ENCODE measurements around the gene REC114.
A peak's percentile ranks its signal among the peaks of the same experiment; 100 is the strongest.
"Not testable (repeated sequence)": the region's sequence is repeated elsewhere in the genome, so short reads cannot be mapped to it uniquely, and the experiment has no call there.

The REC114 gene

GRCh38 chr15:73442968-73443367, at the start of gene REC114:
Gene REC114, plus strand, starts transcription at chr15:73443164. Its CDS starts 22 bp downstream, at chr15:73443186.
- DNase-seq = no peak

GRCh38 chr15:73393336-73393735, 49.6 kb upstream of the REC114 start:
- no peak for DNase-seq

GRCh38 chr15:73394782-73395181, 48.2 kb upstream of the REC114 start:
- no peak for DNase-seq

GRCh38 chr15:73395671-73396070, 47.3 kb upstream of the REC114 start:
- no peak for DNase-seq

GRCh38 chr15:73397461-73397860, 45.5 kb upstream of the REC114 start:
- no peak for DNase-seq

- DNase-seq = no peak
Observed at GRCh38 chr15:73398861-73399260, 44.1 kb upstream of the REC114 start.

- DNase-seq = not testable (repeated sequence)
Observed at GRCh38 chr15:73400222-73400621, 42.7 kb upstream of the REC114 start.

- DNase-seq = no peak
Observed at GRCh38 chr15:73403171-73403570, 39.8 kb upstream of the REC114 start.

GRCh38 chr15:73414876-73415275, 28.1 kb upstream of the REC114 start:
- no peak for DNase-seq

- no peak for DNase-seq
Observed at GRCh38 chr15:73424506-73424905, 18.5 kb upstream of the REC114 start.

- DNase-seq = no peak
Observed at GRCh38 chr15:73425510-73425909, 17.5 kb upstream of the REC114 start.

- DNase-seq = no peak
Observed at GRCh38 chr15:73426323-73426994, 16.5 kb upstream of the REC114 start.

GRCh38 chr15:73431329-73431728, 11.6 kb upstream of the REC114 start:
- DNase-seq = not testable (repeated sequence)

- no peak for DNase-seq
Observed at GRCh38 chr15:73433873-73434272, 9.1 kb upstream of the REC114 start.

GRCh38 chr15:73436613-73437012, 6.4 kb upstream of the REC114 start:
- DNase-seq = no peak

GRCh38 chr15:73437543-73438109, 5.3 kb upstream of the REC114 start:
- DNase-seq = no peak

GRCh38 chr15:73438651-73439050, 4.3 kb upstream of the REC114 start:
- DNase-seq = no peak

- no peak for DNase-seq
Observed at GRCh38 chr15:73440571-73440970, 2.4 kb upstream of the REC114 start.

GRCh38 chr15:73442421-73442820, 543 bp upstream of the REC114 start:
- DNase-seq = no peak

- DNase-seq = not testable (repeated sequence)
Observed at GRCh38 chr15:73447471-73447870, 4.5 kb downstream of the REC114 start.

GRCh38 chr15:73448158-73448758, 5.3 kb downstream of the REC114 start:
- peak; percentile 32 for DNase-seq

- DNase-seq = not testable (repeated sequence)
Observed at GRCh38 chr15:73449980-73450379, 7.0 kb downstream of the REC114 start.

- DNase-seq = no peak
Observed at GRCh38 chr15:73454096-73454495, 11.1 kb downstream of the REC114 start.

GRCh38 chr15:73455876-73456275, 12.9 kb downstream of the REC114 start:
- DNase-seq = no peak
